HG03103 (cell line): ENCODE data around the gene IGFL2.
"Not testable (repeated sequence)": the region's sequence is repeated elsewhere in the genome, so short reads cannot be mapped to it uniquely, and the experiment has no call there.

Experiments used
- ATAC-seq: cut with Tn5 transposase; IDR thresholded peaks from one replicate; pipeline ENCODE4 v1.9.1; 2021; ENCODE audit warnings: low read depth; ENCODE audit not compliant: unreplicated experiment

IGFL2 gene

DNA sequence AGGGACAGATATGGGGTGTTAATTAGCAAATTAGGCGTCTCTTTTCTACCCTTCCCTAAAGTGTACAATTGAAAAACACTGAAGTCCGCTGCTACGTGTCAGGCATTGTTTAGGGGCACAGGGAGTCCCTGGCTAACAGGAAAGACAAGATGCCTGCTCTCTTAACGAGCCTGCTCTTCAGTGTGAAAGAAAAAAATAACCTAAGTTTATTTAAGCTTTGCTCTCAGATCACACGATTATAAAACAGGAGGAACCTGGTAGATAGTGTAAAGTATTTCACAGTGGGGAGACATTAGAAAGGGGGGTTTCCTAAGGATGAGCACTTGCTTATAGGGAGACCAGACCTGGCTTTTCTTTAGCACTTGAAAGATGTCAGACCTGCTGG, 38.7 kb downstream of the IGFL2 start:
- no peak for ATAC-seq

- ATAC-seq, result no peak
Measured at GRCh38 chr19:46189971-46190888, 42.2 kb downstream of the IGFL2 start.

DNA sequence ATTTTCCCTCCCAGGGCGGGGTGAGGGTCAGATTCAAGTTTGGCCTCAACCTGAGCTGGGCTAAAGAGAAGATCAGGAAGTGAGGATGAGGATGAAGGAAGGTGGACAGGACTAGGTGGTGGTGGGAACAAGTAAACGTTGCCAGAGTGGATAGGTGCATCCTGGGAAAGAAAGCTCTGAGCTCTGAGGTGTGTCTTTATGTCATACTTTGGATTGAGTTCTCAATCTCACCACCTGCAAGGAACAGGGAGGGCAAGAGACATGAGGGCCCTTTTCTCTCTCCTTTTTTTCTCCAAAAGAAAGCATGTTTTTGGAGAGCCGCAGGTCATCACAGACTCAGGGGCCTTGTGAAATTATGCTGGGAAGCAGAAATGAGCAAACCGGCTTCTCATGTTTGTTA, 43.3 kb downstream of the IGFL2 start:
- ATAC-seq, result no peak

DNA sequence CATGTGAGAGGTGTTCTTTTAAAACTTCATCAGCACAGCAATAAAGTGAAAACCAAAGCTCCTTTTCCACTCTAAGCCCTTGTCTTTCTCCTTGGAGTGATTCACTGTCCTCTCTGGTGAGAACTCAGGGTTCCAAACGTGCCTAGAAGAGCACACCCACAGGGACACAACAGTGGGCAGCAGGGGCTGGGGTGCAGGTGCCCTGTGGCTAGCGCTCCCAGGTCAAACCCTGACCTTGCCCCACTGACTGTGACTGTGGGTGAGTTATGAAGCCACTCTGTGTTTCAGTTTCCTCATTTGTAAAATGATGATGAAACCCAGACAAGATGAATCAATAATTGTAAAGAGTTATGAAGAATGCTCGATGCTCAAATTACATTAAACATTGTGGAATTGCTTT, 43.9 kb downstream of the IGFL2 start:
- no peak for ATAC-seq

DNA sequence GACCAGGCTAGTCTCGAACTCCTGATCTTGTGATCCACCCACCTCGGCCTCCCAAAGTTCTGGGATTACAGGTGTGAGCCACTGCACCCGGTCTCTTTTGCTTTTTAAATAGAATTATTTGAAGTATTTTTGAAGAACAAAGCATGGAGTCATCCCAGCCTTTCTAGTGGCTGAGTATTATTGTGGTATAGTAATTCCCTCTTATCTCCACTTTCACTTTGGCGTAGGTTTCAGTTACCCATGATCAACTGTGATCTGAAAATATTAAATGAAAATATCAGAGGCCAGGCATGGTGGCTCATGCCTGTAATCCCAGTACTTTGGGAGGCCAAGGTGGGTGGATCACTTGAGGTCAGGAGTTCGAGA, 44.6 kb downstream of the IGFL2 start:
- not testable (repeated sequence) for ATAC-seq

DNA sequence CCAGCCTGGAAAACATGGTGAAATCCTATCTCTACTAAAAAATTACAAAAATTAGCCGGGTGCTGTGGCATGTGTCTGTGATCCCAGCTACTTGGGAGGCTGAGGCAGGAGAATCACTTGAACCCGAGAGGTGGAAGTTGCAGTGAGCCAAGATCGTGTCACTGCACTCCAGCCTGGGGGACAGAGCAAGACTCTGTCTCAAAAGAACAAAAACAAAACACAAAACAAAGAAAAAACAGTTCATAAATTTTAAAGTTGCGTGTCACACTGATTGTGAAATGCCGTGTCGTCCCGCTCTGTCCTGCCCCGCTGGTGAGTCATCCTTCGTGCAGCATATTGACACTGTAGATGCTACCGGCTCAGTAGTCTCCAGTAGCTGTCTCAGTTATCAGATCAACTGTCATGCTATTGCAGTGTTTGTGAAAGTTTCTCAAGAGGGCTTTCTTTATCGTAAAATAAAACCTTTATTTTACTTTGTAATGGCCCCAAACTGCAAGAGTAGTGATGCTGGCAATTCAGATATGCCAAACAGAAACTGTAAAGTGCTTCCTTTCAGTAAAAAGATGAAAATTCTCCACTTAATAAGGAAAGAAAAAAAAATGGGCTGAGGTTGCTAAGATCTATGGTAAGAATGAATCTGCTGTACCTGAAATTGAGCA, 45.1 kb downstream of the IGFL2 start:
- ATAC-seq, result no peak

GRCh38 chr19:46193678-46194077, 45.6 kb downstream of the IGFL2 start:
- ATAC-seq, result no peak

DNA sequence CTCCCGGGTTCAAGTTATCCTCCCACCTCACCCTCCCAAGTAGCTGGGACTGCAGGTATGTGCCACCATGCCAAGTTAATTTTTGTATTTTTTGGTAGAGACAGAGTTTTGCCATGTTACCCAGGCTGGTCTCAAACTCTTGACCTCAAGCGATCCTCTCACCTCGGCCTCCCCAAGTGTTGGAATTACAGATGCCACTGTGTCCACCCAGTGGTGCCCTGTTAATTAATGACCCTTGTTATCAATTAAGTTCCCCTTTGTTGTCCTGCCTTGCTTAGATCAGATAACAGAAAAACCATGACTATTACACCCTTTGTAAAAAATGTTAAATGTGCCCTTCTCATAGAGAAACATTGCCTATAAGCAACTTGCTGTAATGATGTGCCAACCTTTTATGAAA, 47.1 kb downstream of the IGFL2 start:
- ATAC-seq, result no peak

- ATAC-seq, result not testable (repeated sequence)
Measured at GRCh38 chr19:46195919-46196318, 47.9 kb downstream of the IGFL2 start.

DNA sequence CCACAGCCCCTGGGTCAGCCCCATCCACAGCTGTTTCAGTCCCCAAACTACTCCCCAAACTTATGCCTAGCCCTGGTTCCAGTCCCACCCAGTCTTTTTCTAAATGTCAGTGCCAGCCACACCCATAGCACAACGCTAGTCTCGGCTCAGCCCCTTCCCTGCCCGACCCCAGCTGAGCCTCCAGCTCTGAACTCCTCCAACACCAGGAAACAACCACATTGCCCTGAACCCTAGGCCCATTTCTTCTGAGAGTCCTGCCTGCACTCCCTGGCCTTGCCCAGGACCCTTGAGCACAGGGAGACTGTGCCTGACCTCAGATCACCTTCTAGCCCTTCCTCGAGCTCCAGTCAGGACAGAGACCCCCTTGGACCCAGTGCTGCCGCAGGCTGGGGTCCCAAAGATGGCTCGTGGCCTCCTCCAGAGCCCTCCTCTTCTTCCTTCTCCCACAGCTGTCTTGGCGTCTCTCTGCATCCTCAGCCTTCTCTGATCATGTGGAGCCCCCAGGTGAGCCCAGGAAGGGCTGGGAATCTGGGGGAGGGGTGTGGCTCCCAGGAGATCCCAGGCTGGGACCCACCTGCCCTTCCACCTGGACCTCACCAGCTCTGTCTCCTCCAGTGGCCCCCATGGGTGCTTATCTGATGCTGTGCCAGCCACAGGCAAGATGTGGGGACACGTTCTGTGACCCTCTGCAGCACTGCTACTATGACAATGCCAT, 48.5 kb downstream of the IGFL2 start:
- ATAC-seq, result no peak

GRCh38 chr19:46197314-46198070, 49.5 kb downstream of the IGFL2 start:
- no peak for ATAC-seq

- ATAC-seq, result no peak
Measured at GRCh38 chr19:46198756-46199155, 50.7 kb downstream of the IGFL2 start.

DNA sequence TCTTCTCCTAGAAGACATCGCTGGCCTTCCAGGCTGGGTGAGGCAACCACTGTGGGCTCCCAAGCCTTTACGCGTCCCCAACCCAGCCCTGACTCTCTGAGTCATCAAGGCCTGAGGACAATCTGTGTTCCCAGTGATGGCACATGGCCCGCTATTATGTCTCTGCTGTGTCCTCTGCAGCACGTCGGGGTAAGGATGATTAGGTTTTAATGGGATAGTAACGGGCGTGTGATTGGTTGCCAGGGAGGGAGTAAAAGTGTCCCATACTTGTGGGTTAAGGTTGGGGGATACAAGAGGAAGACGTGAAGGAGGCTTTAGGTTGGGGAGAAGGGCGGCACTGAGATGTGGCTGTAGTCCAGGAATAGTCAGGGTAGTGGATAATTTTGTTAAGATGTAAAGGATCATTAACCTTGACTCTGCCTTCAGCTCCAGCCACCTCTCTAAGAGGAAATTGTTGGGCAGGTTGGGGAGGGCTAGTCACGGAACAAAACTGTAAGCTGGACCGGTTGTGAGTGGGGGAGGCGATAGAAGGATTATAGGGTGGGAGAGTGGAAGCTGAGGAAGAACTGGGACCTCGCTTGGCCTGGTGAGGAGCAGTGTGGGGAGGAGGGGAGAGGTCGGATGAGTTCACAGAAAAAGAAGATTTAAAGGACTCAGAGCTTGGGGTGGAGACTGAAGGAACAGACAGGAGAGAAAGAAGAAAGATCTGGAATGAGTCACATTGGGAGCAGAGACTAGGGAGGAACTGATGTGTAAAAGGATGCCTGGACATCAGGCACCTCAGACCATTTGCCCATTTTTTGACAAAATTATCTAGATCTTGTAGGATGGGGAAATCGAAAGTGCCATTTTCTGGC, 53.6 kb downstream of the IGFL2 start:
- ATAC-seq, result no peak

- no peak for ATAC-seq
Measured at GRCh38 chr19:46202426-46202825, 54.4 kb downstream of the IGFL2 start.

GRCh38 chr19:46202872-46203860, 55.1 kb downstream of the IGFL2 start:
- no peak for ATAC-seq

DNA sequence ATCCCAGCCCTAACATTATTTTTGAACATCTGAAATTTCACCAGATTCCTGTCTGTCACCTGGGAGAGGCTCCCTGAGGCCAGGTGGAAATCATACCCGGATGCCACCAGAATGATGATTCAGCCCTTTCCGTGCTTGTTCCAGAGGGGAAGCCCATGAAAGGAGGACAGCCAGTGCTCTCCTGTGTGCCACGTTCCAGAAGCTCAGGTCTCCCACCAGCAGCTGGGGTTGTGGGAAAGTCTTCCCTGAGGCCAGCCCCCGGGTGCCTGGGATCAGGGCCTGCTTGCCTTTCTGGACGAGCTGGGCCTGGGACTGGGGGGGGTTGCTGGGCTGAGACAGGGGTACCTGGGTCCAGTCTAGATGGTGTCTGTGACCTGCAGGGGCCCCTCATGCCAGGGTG, 56.0 kb downstream of the IGFL2 start:
- no peak for ATAC-seq

DNA sequence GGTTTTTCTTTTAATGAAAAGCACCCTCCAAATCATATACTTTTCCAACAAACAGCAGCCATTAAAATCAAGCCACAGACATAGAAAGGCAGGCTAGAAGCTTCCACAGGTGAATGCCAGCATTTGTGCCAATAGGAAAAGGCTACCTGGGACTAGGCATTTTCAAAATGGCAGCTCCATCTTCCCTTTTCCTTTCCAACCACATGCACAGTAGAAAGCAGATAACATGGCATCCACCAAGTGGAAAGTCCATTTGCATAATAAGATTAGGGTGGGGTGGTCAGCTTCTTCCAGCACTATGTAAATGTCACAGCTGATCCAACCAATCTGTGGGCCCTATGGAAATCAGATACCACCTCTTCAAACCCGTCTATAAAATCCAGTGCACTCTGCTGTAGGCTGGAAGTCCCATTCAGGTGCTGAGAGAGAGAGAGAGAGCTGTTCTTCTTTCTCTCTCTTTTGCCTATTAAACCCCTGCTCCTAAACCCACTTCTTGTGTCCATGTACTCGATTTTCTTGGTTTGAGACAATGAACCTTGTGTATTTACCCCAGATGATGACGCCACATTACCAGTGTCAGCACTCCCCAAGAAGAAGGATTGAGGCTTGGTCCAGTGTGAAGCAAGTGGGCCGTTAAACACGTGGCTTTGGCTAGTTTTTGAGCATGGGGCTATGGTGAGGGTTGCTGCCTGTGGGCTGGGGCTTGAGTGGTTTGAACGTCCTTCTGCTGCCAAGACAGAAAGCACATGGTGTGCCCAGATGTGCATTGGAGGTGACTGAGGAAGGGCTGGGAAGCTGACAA, 57.3 kb downstream of the IGFL2 start:
- no peak for ATAC-seq

DNA sequence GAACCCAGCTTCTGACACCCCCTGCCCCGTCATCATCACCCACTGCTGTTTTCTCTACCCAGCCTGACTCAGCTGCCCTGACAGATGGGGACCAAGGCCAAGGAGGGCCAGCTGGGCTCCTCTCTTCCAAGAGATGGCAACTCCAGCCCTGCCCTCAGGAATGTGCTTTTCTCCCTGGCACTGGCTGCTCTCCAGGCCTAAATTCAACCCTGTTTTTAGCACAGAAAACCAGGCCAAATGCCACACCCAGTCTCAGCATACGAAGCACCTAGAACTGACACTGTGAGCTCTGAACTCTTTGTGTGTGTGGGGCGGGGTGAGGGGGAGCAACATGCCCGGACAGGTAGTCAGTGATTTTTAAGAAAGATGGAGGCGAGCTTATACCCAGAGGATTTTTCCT, 58.1 kb downstream of the IGFL2 start:
- ATAC-seq, result no peak
